ENCODE data around the gene HUWE1.
A peak's percentile ranks its signal among the peaks of the same experiment; 100 is the strongest.

Gene HUWE1

DNA sequence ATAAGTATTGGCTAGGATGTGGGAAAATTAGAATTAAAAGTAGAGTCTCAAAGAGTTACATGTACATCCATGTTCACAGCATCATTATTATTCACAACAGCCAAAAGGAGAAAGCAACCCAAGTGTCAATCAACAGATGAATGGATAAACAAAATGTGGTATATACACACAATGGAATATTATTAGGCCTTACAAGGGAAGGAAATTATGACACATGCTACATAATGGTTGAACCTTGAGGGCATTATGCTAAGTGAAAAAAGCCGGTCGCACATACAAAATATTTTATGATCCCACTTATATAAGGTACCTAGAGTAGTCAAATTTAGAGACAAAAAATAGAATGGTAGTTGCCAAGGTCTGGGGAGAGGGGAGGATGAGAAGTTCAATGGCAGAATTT, 80.1 kb downstream of the HUWE1 start:
- H2AFZ ChIP-seq (ENCODE audit: low read depth, low read length) = no peak overlapping the region
- H3K9me3 ChIP-seq (ENCODE audit: insufficient read depth, low read length) = no peaks in the 10 kb centered on the region
- H3K36me3 ChIP-seq (replicated peaks; ENCODE audit: low read depth, low read length) = peaks cover 83% of the 10 kb centered on the region
- no peaks in the 10 kb centered on the region for H3K27me3 ChIP-seq (ENCODE audit: low read depth, low read length)
- no peak for TF ChIP-seq EZH2phosphoT487 (IDR thresholded peaks at IDR 0.05; ENCODE audit: low read depth)
- TF ChIP-seq, protein P1, sequence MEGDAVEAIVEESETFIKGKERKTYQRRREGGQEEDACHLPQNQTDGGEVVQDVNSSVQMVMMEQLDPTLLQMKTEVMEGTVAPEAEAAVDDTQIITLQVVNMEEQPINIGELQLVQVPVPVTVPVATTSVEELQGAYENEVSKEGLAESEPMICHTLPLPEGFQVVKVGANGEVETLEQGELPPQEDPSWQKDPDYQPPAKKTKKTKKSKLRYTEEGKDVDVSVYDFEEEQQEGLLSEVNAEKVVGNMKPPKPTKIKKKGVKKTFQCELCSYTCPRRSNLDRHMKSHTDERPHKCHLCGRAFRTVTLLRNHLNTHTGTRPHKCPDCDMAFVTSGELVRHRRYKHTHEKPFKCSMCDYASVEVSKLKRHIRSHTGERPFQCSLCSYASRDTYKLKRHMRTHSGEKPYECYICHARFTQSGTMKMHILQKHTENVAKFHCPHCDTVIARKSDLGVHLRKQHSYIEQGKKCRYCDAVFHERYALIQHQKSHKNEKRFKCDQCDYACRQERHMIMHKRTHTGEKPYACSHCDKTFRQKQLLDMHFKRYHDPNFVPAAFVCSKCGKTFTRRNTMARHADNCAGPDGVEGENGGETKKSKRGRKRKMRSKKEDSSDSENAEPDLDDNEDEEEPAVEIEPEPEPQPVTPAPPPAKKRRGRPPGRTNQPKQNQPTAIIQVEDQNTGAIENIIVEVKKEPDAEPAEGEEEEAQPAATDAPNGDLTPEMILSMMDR (IDR thresholded peaks at IDR 0.05; ENCODE audit: low read depth, low read length) = no peak
- peaks cover 11% of the 10 kb centered on the region; the same call in 1 of the 2 replicates for H4K20me1 ChIP-seq (ENCODE audit: insufficient read depth, low read length)
- H3K9ac ChIP-seq (ENCODE audit: low read length) = no peak overlapping the region
- H3K4me2 ChIP-seq (ENCODE audit: low read length) = no peak overlapping the region
- H3K79me2 ChIP-seq (ENCODE audit: low read length) = peaks cover 29% of the 10 kb centered on the region
- peaks cover 8% of the 10 kb centered on the region for H3K4me1 ChIP-seq (ENCODE audit: low read length)
- H3K4me3 ChIP-seq (ENCODE audit: low read length) = no peak overlapping the region
- no peak overlapping the region for H3K27ac ChIP-seq (ENCODE audit: low read length)

DNA sequence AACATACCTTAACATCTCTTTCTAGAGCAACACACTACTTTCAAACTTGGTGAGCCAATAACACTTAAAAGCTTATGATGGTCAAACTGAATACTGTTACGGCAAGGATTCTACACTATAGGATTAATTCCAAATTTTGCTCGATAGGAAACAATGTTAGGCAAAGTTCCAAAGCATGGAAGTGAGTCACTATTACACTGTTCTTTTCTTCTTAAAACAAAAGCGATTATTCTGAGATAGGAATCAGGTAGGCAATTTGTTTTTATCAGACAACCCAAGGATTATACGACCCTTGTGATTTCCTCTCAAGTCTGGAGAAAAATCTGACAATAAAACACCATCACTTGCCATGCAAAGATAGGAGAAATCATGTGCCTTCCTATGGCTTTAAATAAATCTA, 81.5 kb downstream of the HUWE1 start:
- Histone ChIP-seq H3K9ac (ENCODE audit: low read length) (no peak overlapping the region), H2AFZ (ENCODE audit: low read depth, low read length) (no peak overlapping the region), H3K4me1 (ENCODE audit: low read length) (peaks cover 22% of the 10 kb centered on the region), H3K4me2 (ENCODE audit: low read length) (no peak overlapping the region), H3K27ac (ENCODE audit: low read length) (no peak overlapping the region), H3K4me3 (ENCODE audit: low read length) (no peak overlapping the region), H3K9me3 (ENCODE audit: insufficient read depth, low read length) (no peaks in the 10 kb centered on the region), H3K79me2 (ENCODE audit: low read length) (peaks cover 21% of the 10 kb centered on the region), H4K20me1 (ENCODE audit: insufficient read depth, low read length) (peaks cover 5% of the 10 kb centered on the region; the same call in 1 of the 2 replicates), H3K36me3 (replicated peaks; ENCODE audit: low read depth, low read length) (peaks cover 78% of the 10 kb centered on the region), H3K27me3 (ENCODE audit: low read depth, low read length) (no peaks in the 10 kb centered on the region)
- TF ChIP-seq EZH2phosphoT487 (IDR thresholded peaks at IDR 0.05; ENCODE audit: low read depth) = no peak
- TF ChIP-seq, protein P1 (IDR thresholded peaks at IDR 0.05; ENCODE audit: low read depth, low read length) = no peak

DNA sequence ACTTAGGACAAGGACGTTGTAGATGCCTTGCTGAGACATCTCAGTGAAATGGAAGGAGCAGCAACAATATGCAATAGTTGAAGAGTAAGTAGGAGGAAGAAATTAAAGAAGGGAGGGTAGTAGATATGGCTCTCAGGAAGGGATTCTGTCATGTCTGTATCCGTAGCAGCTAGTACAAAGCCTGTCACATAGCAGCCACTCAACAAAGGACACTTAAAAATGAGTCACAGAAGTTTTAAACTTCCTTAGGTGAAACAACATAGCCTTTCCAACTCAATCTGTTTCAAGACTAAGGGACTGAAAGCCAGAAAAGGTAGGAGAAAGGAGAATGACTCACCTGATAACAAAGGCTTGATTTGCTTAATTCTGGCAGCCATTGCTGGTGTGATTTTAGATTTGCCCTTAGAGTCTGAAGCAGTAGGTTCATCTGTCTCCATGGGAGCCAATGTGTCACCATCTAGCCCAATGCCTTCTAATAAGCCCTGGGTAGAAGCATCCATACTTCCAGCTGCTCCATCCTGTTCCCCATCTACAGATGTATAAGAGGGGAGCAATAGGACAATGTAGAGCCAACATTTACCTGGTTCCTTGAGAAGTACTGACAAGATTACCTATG, 86.6 kb downstream of the HUWE1 start:
- H3K27ac ChIP-seq (ENCODE audit: low read length) = peak overlapping the region; percentile 96
- peak overlapping the region; percentile 54; the same call in 1 of the 2 replicates for H3K4me2 ChIP-seq (ENCODE audit: low read length)
- H3K9ac ChIP-seq (ENCODE audit: low read length) = peak overlapping the region; percentile 22; the same call in 1 of the 2 replicates
- H3K4me3 ChIP-seq (ENCODE audit: low read length) = no peak overlapping the region
- TF ChIP-seq, protein P1 (IDR thresholded peaks at IDR 0.05; ENCODE audit: low read depth, low read length) = no peak
- no peaks in the 10 kb centered on the region for H3K9me3 ChIP-seq (ENCODE audit: insufficient read depth, low read length)
- H3K79me2 ChIP-seq (ENCODE audit: low read length) = peaks cover 40% of the 10 kb centered on the region
- peaks cover 70% of the 10 kb centered on the region for H3K4me1 ChIP-seq (ENCODE audit: low read length)
- peaks cover 55% of the 10 kb centered on the region for H3K36me3 ChIP-seq (replicated peaks; ENCODE audit: low read depth, low read length)
- no peak overlapping the region for H2AFZ ChIP-seq (ENCODE audit: low read depth, low read length)
- no peaks in the 10 kb centered on the region for H3K27me3 ChIP-seq (ENCODE audit: low read depth, low read length)
- H4K20me1 ChIP-seq (ENCODE audit: insufficient read depth, low read length) = peaks cover 5% of the 10 kb centered on the region; the same call in 1 of the 2 replicates

DNA sequence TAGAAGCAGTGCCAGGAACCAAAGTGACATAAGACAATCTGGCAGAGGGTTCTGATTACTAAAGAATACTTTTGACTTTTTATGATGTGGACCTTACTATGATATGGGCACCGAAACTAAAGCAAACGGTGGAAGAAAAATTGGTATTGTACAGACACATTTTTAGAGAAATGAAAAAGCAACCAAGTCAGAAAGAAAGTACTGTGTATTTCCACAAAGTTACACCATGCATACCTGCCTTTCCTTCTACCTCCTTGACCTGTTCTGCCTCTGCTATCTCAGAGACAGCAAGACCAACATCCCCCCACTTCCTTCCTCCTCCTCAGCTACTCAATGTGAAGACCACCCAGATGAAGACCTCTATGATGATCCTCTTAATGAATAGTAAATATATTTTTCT, 88.3 kb downstream of the HUWE1 start:
- Histone ChIP-seq H4K20me1 (ENCODE audit: insufficient read depth, low read length) (peaks cover 5% of the 10 kb centered on the region; the same call in 1 of the 2 replicates), H3K4me2 (ENCODE audit: low read length) (peak overlapping the region; percentile 58), H2AFZ (ENCODE audit: low read depth, low read length) (no peak overlapping the region), H3K9ac (ENCODE audit: low read length) (peak overlapping the region; percentile 53; the same call in 1 of the 2 replicates), H3K4me3 (ENCODE audit: low read length) (0 out of 2 replicates have a peak overlapping the region, but pooled peaks have one; percentile 18), H3K27me3 (ENCODE audit: low read depth, low read length) (no peaks in the 10 kb centered on the region), H3K9me3 (ENCODE audit: insufficient read depth, low read length) (no peaks in the 10 kb centered on the region), H3K27ac (ENCODE audit: low read length) (peak overlapping the region; percentile 96), H3K79me2 (ENCODE audit: low read length) (peaks cover 50% of the 10 kb centered on the region), H3K36me3 (replicated peaks; ENCODE audit: low read depth, low read length) (peaks cover 53% of the 10 kb centered on the region), H3K4me1 (ENCODE audit: low read length) (peaks cover 85% of the 10 kb centered on the region)
- TF ChIP-seq, protein P1 (IDR thresholded peaks at IDR 0.05; ENCODE audit: low read depth, low read length) = no peak
- no peak for TF ChIP-seq EZH2phosphoT487 (IDR thresholded peaks at IDR 0.05; ENCODE audit: low read depth)

Data from OCI-LY3 (cell line).